ENCODE measurements around the gene CD300C. TPM values are rescaled to one million over a fixed set of nuclear protein-coding genes. Genes with fewer than 3 reads are reported as not detected.

The CD300C gene
- 1.2 TPM for total RNA-seq

DNA sequence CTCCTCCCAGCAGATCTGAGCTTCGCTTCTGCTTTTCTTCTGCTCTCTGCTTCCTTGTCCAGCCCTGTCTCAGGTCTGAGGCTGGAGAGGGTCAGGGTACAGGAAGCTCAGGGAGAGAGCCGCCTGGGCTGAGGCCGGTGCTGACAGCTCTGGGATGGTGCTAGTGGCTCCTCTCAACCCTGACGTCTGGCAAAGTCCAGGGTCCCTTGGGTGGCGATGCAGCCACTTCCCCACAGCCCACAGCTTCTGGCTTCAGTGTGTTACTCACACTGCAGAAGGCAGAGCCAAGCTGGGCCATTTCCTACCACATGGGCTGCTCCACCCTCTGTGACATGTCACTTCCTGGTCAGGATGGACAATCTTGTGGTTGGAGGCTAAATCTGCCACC lies at the start of gene CD300C:
Gene CD300C (minus strand): TSS at position 273 of the 388 bp plus-strand sequence. CDS start 333 bp downstream, outside the sequence.

GRCh38 chr17:74592087-74592990 lies 46.4 kb upstream of the CD300C start, which contains the start of gene CD300LD:
Gene CD300LD (minus strand): TSS chr17:74592283. CDS start chr17:74592202, 81 bp downstream.

GRCh38 chr17:74567397-74567796 lies 21.5 kb upstream of the CD300C start, which contains the start of gene CD300H:
Gene CD300H (minus strand): TSS chr17:74567509.

GRCh38 chr17:74531231-74531761 lies 14.6 kb downstream of the CD300C start, which contains the start of gene CD300LB:
Gene CD300LB (minus strand): TSS chr17:74531475. CDS start chr17:74531350, 125 bp downstream.

Other genes starting within 250 kb of the CD300C start
- gene KIF19, start 219.9 kb downstream of the CD300C start, total RNA-seq = 0.23 TPM
- 0.12 TPM for gene BTBD17, start 184.2 kb downstream of the CD300C start, total RNA-seq
- 0.29 TPM for gene GPR142, start 178.6 kb downstream of the CD300C start, total RNA-seq
- gene GPRC5C, start 114.0 kb downstream of the CD300C start, total RNA-seq = 231 TPM
- gene CD300A, start 79.5 kb downstream of the CD300C start, total RNA-seq = 5.0 TPM
- gene CD300LB, start 14.6 kb downstream of the CD300C start, total RNA-seq = 0.82 TPM
- gene CD300H, start 21.4 kb upstream of the CD300C start, total RNA-seq = not detected
- not detected for gene CD300LD, start 46.2 kb upstream of the CD300C start, total RNA-seq
- gene CD300E, start 77.6 kb upstream of the CD300C start, total RNA-seq = 1.1 TPM
- gene CD300LF, start 166.8 kb upstream of the CD300C start, total RNA-seq = 3.0 TPM
- 3.0 TPM for gene RAB37, start 191.1 kb upstream of the CD300C start, total RNA-seq
- gene NHERF1, start 202.5 kb upstream of the CD300C start, total RNA-seq = 48.7 TPM
- gene NAT9, start 230.2 kb upstream of the CD300C start, total RNA-seq = 33.6 TPM

Data from metanephros (tissue), 1 donor.